Sigmoid colon (tissue), 7 donors: ENCODE data around the gene RAVER2. TPM values are rescaled to one million over a fixed set of nuclear protein-coding genes. Genes with fewer than 3 reads are reported as not detected.

Experiments
- DNase-seq: peaks from one replicate; pipeline ENCODE4 v3.0.0-alpha.2; 2019
- H3K27ac ChIP-seq, 4 donors: fragments of 200-600 bp; sonication (generic); one replicate each; pipeline ENCODE4 v1.5.1; 2016 to 2019; ENCODE audit warnings: mild to moderate bottlenecking in 1 of 4
- H3K27me3 ChIP-seq, 3 donors: fragments of 200-600 bp; sonication (generic); one replicate each; pipeline ENCODE4 v1.5.1; 2019; ENCODE audit warnings: mild to moderate bottlenecking in 1 of 3
- H3K36me3 ChIP-seq, 4 donors: fragments of 200-600 bp; sonication (generic); one replicate each; pipeline ENCODE4 v1.5.1; 2016 to 2019
- H3K4me1 ChIP-seq, 4 donors: fragments of 200-600 bp; sonication (generic); one replicate each; pipeline ENCODE4 v1.5.1; 2017 to 2019
- H3K4me3 ChIP-seq, 4 donors: fragments of 200-600 bp; sonication (generic); one replicate each; pipeline ENCODE4 v1.5.1; 2017 to 2019; ENCODE audit warnings: mild to moderate bottlenecking in 2 of 4, moderate library complexity in 1 of 4
- H3K9me3 ChIP-seq, 4 donors: fragments of 200-600 bp in 3 of 4; sonication (generic) in 3 of 4; one replicate each; pipeline versions ENCODE4 v1.5.1 to v1.6.1; 2013 to 2019
- EP300 ChIP-seq, 4 donors: sonication (generic); formaldehyde crosslinking; IDR thresholded peaks; one replicate each; pipeline ENCODE4 v1.6.1; 2017; ENCODE audit warnings: antibody characterized with exemption in 4 of 4
- POLR2A ChIP-seq, 2 donors: fragments of 450-650 bp; IDR thresholded peaks; one replicate each; pipeline ENCODE4 v1.6.1; 2016; ENCODE audit warnings: antibody characterized with exemption in 2 of 2, mild to moderate bottlenecking in 2 of 2, moderate library complexity in 2 of 2
- POLR2AphosphoS5 ChIP-seq, 4 donors: sonication (generic); formaldehyde crosslinking; IDR thresholded peaks; one replicate each; pipeline ENCODE4 v1.6.1; 2017; ENCODE audit warnings: antibody characterized with exemption in 4 of 4
- WGBS, 2 donors: extraction: QIAGEN DNeasy Blood & Tissue Kit; methylation state at CpG; one replicate each; pipeline ENCODE4 v1.1.7; 2013; 5-methylcytosine and 5-hydroxymethylcytosine counted together
- intact Hi-C: fragments of 100-400 bp; cut with DNase I; formaldehyde crosslinking; loops from one replicate; pipeline ENCODE4 v1.15.1; 2023
- polyA plus RNA-seq, 3 donors: library from polyadenylated mRNA; stranded (reverse); fragments of 200-250 nt; gene quantifications; one replicate each; pipeline ENCODE4 v1.2.3, GENCODE V29; 2013
- total RNA-seq, 4 donors: library from RNA; depleted of rRNA; stranded (reverse); fragments of >200 nt; gene quantifications; one replicate each; pipeline ENCODE4 v1.1.0, GENCODE V29; 2016
- TF ChIP-seq, protein P1 (sequence below), 4 experiments: fragments of 450-650 bp in 3 of 4; fragments of 200-600 bp in 1 of 4; IDR thresholded peaks; one replicate each; pipeline ENCODE4 v1.5.1; 2016 to 2019; ENCODE audit warnings: antibody characterized with exemption in 4 of 4, mild to moderate bottlenecking in 3 of 4, moderate library complexity in 2 of 4
- donor health status: healthy with polysubstance abuse.
- donor health status: Bipolar disorder and iron deficiency.
- donor health status: healthy.

The RAVER2 gene
- total and polyA plus RNA-seq, 7 donors: 11.9 to 48.8 (median 17.5) TPM

DNA sequence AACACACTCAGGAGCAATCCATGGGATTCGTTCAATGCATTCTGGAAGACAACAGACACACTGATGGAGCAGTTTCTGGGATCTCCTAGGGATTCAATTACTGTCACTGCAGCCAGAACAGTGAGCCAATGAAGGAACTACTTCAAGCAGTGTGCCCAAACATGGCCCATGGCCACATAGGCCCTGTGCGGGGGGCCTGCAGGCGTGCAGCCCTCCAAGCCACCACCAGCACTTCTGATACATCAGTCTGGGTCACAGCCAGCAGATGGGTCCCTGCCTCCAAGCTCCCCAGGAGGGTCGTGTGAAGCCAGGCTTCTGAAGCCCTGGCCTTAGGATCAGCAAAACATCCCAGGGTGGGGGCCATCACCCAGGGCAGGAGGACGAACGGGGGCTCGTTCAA, 99.3 kb downstream of the RAVER2 start:
- Histone ChIP-seq H3K36me3 (peaks cover 28 to 93% (median 45%) of the 10 kb centered on the region in 4 donors), H3K9me3 (no peaks in the 10 kb centered on the region), H3K27ac (no peak overlapping the region), H3K27me3 (no peaks in the 10 kb centered on the region), H3K4me3 (no peak overlapping the region), H3K4me1 (no peaks in the 10 kb centered on the region)
- DNase-seq: no peak
- WGBS, 2 donors: 88 to 93% methylated on average over 7 of the region's 7 CpGs
- intact Hi-C loops: no loop called here
- TF ChIP-seq EP300 (IDR thresholded peaks at IDR 0.05): no peak
- TF ChIP-seq, protein P1, sequence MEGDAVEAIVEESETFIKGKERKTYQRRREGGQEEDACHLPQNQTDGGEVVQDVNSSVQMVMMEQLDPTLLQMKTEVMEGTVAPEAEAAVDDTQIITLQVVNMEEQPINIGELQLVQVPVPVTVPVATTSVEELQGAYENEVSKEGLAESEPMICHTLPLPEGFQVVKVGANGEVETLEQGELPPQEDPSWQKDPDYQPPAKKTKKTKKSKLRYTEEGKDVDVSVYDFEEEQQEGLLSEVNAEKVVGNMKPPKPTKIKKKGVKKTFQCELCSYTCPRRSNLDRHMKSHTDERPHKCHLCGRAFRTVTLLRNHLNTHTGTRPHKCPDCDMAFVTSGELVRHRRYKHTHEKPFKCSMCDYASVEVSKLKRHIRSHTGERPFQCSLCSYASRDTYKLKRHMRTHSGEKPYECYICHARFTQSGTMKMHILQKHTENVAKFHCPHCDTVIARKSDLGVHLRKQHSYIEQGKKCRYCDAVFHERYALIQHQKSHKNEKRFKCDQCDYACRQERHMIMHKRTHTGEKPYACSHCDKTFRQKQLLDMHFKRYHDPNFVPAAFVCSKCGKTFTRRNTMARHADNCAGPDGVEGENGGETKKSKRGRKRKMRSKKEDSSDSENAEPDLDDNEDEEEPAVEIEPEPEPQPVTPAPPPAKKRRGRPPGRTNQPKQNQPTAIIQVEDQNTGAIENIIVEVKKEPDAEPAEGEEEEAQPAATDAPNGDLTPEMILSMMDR (IDR thresholded peaks at IDR 0.05): no peak
- TF ChIP-seq POLR2A (IDR thresholded peaks at IDR 0.05): no peak
- no peak for TF ChIP-seq POLR2AphosphoS5 (IDR thresholded peaks at IDR 0.05)

- 94 to 96% methylated on average over 7 of the region's 7 CpGs for WGBS, 2 donors
- intact Hi-C loops: no loop called here
- no peak for DNase-seq
- Histone ChIP-seq H3K4me3 (no peak overlapping the region), H3K4me1 (no peaks in the 10 kb centered on the region), H3K36me3 (peaks cover 26 to 93% (median 45%) of the 10 kb centered on the region in 4 donors), H3K9me3 (no peaks in the 10 kb centered on the region), H3K27ac (no peak overlapping the region), H3K27me3 (no peaks in the 10 kb centered on the region)
- TF ChIP-seq POLR2AphosphoS5 (IDR thresholded peaks at IDR 0.05) (no peak), POLR2A (IDR thresholded peaks at IDR 0.05) (no peak), EP300 (IDR thresholded peaks at IDR 0.05) (no peak)
- TF ChIP-seq, protein P1 (IDR thresholded peaks at IDR 0.05): no peak
Observed at GRCh38 chr1:64844609-64845008, 99.7 kb downstream of the RAVER2 start.

- no peak for DNase-seq
- Histone ChIP-seq H3K4me3 (no peak overlapping the region), H3K36me3 (peaks cover 23 to 93% (median 40%) of the 10 kb centered on the region in 4 donors), H3K4me1 (no peaks in the 10 kb centered on the region), H3K27ac (no peak overlapping the region), H3K27me3 (no peaks in the 10 kb centered on the region), H3K9me3 (no peaks in the 10 kb centered on the region)
- WGBS, 2 donors: 95 to 96% methylated on average over 13 of the region's 13 CpGs
- TF ChIP-seq POLR2A (IDR thresholded peaks at IDR 0.05) (no peak), EP300 (IDR thresholded peaks at IDR 0.05) (no peak), POLR2AphosphoS5 (IDR thresholded peaks at IDR 0.05) (no peak)
- TF ChIP-seq, protein P1 (IDR thresholded peaks at IDR 0.05): no peak
- intact Hi-C loops: no loop called here
Observed at GRCh38 chr1:64845831-64846425, 101.1 kb downstream of the RAVER2 start.

DNA sequence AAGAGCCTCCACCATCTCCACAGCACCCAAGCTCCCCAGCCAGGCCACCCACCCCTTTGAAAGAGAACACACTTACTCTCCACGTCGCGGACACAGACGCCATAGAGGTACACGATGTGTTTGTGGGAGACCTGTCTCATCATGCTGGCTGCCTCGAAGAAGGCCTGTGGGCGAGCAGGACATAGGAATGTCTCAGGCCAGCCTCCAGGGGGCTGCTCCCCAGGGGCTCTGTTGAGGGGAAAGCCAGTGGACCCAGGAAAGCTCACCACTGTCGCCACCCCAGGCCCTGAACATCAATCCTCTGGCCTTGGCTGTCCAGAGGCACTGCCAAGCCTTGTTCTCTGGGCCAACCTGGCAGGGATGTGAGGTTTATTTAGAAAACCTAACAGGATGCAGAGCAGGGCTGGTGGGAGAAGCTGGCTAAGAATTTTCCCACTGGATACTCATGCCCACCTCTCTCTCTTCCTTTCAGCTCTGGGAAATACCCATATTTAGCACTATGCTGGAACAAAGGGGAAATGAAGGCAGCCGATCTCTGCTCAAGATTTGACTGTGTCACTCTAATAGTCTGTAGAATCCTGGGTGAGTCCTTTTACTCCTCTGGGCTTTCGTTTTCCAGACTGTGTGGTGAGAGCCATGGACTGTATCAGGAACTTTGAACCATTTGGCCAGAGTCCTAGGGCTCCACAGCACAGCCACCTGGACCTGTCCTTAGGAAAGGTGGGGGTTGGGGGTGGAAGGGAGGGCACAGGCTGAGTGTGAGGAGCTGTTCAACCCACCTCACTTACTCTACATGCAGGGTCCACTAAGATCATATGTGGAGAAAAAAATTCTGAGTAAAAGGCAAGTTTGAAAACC, 101.9 kb downstream of the RAVER2 start:
- no peak overlapping the region for H3K4me3 ChIP-seq
- intact Hi-C loops: no loop called here
- H3K27ac ChIP-seq: no peak overlapping the region
- peaks cover 21 to 90% (median 34%) of the 10 kb centered on the region in 4 donors for H3K36me3 ChIP-seq
- no peaks in the 10 kb centered on the region for H3K9me3 ChIP-seq
- H3K27me3 ChIP-seq: no peaks in the 10 kb centered on the region
- no peaks in the 10 kb centered on the region for H3K4me1 ChIP-seq
- 90 to 95% methylated on average over 10 of the region's 10 CpGs for WGBS, 2 donors
- DNase-seq: no peak
- TF ChIP-seq POLR2AphosphoS5 (IDR thresholded peaks at IDR 0.05): no peak
- TF ChIP-seq POLR2A (IDR thresholded peaks at IDR 0.05): no peak
- no peak for TF ChIP-seq EP300 (IDR thresholded peaks at IDR 0.05)
- TF ChIP-seq, protein P1 (IDR thresholded peaks at IDR 0.05): no peak
